NCI-H1048 (cell line): Measurements from ENCODE around the gene CHPF.

Source experiments
- DNase-seq: peaks from one replicate; lab custom pipeline; 2025; lab: John Stamatoyannopoulos, UW

Gene CHPF

DNA sequence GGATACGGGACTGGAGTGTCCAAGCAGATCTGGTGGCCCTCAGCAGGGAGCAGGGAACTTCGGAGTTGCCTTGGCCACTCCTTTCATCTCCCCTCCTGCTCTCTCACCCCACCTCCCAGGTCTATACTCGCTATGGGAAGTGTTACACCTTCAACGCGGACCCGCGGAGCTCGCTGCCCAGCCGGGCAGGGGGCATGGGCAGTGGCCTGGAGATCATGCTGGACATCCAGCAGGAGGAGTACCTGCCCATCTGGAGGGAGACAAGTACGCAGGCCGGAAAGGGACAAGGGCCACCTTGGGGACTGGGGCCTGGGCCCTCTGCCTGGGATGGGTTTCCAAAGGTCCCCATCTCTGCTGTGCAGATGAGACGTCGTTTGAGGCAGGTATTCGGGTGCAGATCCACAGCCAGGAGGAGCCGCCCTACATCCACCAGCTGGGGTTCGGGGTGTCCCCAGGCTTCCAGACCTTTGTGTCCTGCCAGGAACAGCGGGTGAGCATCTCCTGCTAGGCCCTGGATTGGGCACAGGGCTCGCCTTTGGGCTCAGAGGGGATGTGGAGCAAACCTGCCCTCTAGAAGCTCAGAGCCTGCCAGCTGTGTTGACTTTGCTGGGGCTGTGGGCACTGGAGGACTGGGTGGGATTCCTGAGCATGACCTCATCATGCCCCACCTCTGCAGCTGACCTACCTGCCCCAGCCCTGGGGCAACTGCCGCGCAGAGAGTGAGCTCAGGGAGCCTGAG is 11.8 kb downstream of the CHPF start:
- DNase-seq, result no peak

GRCh38 chr2:219530048-219530963 is 13.3 kb downstream of the CHPF start:
- peak; percentile 63 for DNase-seq

DNA sequence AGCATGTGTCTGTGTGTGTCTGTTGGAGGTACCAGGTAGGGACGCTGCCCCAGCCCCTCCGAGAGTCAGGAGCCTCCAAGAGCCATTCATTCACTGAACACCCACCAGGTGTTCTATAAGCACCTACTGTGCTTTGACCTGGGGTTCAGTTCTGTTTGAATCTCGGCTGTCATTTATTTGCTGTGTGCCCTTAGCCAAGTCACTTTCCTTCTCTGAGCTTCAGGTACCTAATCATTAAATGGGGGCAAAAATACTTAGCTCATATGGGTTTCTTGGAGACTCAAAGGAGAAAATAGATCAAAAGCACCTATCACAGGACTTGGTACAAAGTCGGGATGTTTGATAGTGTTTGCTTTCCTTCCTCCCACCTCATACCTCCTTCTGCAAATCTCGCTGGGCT is 16.1 kb downstream of the CHPF start:
- no peak for DNase-seq

DNA sequence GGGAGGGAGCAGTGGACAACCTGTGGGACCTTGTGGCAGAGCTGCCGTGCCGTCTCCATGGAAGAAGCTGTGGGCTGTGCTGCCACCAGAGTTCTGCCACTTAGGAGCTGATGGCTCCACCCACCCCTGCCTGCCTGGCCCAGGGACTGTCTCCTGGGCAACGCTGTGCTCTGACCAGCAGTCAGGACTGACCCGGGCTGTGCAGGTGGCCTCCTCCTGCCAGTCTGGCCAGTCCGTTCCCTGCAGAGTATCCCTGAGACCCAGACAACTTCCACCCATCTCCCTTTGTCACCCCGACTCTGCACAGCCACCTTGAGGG is 16.6 kb downstream of the CHPF start:
- DNase-seq, result no peak

DNA sequence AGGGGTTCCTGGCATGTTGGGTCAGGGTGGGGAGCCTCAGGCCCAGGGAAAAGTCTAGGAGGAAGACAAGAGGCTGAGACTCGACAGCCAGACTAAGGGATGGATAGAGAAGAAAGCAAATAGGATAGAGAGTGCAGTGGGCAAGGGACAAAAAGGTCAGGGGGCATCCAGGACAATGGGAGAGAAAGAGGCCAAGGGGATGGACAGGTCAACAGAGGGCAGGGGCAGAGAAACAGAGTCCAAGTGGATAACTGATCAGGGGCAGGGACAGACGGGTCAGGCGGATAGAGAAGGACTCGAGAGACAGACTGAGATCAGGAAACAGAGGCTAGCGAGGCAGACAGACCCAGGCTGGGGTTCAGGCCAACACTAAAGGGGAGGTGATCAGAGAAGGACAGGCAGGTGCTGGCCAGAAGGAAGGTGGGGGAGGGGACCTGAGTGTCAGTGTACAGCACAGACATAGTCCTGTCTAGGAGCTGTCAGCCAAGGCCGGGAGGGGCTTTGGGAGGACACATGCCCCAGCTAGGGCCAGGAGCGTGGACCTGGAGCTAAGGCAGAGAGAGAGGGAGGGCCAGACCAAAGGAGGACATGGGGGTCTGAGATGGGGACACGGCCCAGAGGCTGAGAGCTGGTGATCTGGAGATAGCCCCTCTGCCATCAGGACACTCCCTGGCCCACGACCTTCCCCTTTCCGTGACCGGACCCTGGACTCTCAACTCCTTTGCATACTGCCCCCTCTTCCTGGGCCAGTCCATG is 17.1 kb downstream of the CHPF start:
- DNase-seq, result no peak

DNA sequence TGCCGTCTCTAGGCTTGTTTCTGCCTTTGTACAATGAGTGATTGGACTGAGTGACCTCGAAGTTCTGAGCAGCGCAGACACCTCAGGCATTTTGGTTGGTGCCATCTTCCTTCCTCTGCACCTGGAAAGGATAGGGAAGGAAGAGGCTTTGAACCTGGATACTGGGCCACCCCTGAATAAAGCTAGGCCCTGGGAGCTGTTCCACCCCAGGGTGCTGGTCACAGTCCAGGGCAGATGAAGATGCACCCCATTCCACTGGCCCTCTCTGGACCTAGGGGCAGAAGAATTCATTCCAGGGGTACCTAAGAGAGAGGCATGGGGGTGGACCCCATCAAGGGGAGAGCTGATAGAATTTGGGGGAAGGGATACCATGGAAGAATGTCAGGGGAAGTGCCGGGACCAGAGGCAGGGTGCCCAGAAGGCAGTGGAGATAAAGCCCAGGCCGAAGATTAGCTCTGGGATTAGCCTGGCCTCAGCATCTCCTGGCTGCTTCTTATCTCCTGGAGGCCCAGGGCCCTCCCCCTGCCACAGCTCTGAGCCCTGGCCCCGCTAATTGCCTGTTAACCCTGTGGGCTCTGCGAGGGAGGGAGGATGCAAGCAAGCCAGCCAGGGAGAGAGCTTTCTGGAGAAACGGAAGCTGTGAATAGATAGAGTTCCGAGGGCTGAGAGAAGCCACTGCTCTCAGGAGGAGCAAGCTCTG is 17.9 kb downstream of the CHPF start:
- DNase-seq, result no peak

DNA sequence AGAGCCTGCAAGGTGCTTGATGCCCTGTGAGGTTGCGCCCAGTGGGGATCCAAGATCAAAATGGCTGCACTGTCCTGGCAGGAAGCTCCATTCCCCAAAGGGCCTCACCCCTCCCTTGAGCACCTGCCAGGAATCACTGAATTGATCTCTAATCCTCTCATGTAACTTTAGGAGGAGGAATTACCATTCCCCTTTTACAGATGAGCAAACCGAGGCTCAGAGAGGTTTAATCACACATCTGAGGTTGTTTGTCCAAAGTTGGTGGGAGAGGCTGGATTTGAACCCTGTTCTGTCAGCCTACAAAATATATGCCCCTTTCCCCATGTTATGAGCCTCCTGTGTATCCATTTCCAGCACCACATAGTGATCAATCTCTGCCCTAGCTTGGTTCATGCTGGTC is 18.8 kb downstream of the CHPF start:
- no peak for DNase-seq

DNA sequence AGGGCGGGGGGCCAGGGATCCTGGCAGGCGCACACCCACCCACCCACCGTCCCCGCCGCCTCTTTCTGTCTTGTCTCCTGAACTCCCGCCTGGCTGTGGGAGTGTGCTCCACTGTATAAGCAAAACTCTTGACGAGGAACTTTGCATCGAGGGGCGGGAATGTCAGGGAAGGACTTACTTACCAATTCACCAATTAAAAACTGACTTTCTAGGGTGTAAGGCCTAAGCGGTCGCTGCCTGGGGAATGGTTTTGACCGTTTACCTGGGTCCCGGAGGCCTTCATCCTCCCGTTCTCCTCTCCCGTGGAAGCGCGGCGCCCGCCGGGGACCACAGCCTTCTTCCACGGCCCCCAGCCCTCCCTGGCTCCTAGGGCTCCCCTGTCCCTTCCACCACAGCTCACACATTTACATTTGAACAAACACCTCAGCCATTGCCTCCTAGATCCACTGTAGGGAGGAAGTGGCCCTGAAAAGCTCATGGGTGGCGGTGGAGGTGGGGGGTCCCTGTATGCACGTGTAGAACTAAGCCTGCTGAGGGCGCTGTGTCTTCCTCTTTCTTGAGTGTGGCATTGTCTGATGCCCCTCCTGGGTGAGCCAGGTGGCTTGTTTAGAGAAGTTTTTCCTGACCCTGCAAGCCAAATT is 20.5 kb downstream of the CHPF start:
- no peak for DNase-seq

DNA sequence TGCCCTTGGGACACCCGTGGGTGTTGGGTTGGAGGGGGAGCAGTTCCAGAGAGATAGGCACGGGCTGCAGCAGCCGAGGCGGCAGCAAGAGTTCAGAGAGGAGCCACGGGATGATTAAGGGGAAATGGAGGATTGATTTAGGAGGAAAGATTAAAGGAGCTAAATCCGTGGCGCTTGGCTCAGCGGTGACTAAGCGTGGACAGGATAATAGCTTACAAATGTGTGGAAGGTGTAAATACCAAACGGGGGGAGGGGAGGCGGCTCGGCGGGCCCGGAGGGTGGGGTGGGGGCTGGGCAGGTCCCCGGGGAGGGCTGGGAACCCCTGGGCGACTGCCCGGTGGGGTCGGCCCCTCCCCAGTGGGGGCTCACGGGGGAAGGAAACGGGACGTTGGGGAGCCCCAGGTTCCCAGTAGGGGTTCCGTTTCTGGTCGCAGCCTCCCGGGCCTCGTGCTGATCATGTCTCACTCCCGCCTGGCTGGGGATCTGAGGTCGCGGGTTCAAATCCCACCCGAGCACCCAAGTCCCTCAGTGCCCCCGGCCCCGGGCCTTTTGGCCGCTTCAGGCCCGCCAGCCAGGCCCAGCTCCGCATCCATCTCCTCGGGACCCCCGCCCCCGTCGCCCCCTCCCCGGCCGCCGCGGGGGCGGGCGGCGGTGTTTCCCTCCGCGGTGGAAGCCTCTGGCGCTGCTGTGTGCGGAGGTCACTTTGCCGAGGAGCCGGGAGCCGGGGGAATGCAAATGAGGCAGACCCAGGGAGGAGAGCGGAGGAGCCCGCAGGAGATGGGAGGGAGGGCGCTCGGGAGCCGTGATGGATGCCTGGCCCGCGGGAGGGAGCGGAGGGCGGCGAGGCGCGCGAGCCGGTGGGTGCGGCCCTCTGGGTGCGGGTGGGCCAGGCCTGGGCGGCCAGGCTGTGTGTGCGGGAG is 21.2 kb downstream of the CHPF start:
- no peak for DNase-seq

DNA sequence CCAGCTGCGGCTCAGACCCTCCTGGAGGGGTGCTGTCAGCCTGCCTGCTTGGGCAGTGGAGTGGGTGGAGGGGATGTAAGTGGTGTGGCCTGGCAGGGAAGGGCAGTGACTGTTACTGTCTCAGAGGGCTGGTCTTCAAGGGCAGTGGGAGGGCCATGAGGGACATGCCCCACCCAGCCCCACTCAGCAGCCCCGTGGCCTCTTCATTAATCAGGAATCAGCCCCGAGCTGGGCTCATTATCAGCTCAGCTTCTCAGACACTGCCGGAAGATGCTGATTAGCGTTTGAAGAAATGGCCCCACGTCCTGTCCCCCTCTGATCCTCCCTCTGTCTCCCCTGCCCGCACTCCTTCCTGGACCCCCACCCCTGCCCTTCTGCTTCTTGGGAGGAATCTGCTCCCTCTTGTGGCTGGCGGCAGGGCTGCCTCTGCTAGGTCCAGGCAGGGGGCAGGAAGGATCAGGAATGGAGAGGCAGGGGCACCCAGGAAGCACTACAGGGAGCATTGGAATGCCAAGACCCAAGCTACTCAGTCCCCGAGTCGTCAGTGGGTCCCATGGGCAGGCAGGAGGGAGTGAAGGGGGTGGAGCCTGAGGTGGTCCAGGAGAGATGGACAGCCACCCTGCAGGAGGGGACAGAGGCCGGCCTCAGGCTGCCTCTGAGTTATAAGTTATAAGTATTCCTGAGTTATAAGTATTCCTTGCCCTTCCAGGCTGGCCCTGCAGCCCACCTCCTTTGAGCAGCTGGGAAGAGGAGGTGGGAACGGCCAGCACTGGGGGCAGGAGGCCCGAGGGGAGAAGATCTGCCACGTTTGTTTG is 22.3 kb downstream of the CHPF start:
- no peak for DNase-seq

GRCh38 chr2:219520079-219520478 is 23.5 kb downstream of the CHPF start:
- DNase-seq, result no peak

- DNase-seq, result no peak
Measured at GRCh38 chr2:219519526-219519916, 24.1 kb downstream of the CHPF start.

DNA sequence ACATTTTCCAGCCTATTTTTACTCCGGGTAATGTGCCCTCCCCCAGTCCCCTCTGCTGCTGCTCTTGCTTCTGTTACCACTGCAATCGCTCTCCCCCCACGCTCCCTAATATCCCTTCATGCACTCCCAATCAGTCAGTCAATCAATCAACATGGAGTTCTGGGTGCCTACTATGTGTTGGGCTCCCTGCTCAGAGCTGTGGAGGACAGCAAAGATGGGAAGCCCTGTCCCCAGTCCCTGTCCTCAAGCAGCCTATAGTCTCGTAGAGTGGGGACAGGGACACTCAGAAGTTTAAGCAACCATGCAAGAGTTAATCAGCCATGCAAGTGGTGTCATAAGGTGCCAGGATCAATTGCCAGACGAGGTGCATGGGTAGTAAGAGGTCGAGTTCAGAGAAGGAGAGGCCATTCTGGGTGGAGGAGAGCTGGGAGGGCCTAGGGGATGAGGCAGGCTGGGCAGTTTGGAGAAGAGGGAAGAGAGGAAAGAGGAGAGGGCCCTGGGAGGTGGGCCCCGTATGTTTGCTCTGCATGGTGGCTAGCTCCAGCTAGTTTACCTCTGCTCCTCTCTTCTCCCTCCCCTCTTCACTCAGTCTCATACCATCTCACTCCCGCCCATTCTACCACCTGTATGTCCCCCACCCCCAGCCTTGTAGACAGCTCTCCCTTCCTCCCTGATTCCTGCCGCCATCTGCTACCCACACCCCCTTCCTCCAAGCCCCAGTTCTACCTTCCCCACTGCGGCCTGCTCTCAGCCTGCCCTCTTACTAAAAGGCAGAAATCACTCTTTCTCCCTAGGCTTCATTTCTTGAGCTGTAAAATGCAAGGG is 25.4 kb downstream of the CHPF start:
- DNase-seq, result no peak

DNA sequence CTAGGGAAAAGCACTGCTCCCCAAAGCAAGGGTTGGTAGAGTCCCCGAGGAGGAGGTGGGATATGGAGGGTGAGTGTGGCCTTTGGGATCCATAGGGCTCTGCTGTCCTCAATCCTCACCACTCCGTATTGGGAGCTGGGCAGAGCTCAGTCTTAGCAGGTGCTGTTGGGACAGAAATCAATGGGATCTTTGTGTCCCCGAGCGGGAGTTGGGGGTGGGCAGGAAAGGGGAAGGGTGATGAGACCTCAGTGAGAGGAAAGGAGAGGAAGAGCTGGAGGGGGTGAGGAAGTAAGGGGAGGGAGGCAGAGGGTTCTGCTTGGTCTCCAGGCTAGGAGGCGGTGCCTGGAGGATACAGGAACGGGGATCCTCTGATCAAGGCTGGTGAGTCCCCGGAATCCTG is 26.7 kb downstream of the CHPF start:
- no peak for DNase-seq

GRCh38 chr2:219515874-219516629 is 27.6 kb downstream of the CHPF start:
- DNase-seq, result no peak

DNA sequence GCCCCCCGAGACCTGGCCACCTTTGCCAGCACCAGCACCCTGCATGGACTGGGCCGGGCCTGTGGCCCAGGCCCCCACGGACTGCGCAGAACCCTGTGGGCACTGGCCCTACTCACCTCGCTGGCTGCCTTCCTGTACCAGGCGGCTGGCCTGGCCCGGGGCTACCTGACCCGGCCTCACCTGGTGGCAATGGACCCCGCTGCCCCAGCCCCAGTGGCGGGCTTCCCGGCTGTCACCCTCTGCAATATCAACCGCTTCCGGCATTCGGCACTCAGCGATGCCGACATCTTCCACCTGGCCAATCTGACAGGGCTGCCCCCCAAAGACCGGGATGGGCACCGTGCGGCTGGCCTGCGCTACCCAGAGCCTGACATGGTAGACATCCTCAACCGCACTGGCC is 28.8 kb downstream of the CHPF start:
- DNase-seq, result no peak

DNA sequence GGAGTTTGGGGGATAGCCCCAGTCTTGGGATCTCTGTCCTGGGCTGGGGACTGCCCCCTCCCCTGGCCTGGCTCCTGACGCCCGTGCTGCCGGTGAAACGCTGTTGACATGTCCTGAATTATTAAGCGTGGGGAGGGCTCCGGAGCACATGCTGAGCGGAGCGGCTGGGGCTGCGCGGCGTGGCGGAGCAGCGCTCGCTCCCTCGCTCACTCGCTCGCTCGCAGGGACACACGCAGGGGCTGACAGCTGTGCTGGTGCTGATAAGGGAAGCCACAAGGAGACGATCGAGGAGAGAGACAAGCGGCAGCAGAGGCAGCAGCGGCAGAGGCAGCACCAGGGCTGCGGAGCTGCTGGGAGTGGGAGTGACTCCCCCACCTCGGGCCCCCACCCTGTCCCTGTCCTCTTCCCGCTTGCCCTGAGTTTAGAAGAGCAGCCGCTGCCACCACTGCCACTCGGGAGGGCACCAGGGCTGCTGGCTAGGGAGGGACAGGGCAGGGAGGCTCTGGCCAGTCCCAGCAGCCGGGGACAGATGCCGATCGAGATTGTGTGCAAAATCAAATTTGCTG is 29.3 kb downstream of the CHPF start, which contains the start of gene ASIC4:
Gene ASIC4, plus strand, starts transcription at position 287 of the 566 bp plus-strand sequence. Its CDS starts 243 bp downstream, at position 530.
- DNase-seq, result no peak

DNA sequence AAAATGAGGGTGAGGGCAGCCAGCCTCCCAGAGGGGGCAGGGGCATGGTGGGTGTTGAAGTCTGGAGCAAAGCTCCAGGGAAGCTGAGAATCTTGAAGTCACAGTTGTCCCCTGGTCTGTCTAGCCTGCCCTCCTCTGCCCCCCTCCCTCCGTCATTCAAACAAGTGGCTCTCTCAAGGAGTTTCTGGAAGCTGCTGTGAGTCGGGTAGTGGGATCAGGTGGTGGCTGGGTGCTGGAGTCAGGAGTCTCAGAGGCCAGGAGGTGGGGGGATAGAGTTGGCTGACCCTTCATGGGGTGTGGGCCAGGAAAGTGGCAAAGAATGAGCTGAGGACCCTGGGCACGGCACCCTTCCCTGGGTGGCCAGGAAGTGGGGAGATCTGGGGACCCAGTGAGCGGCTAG is 29.8 kb downstream of the CHPF start:
- DNase-seq, result no peak
